Calu3 (cell line): Measurements from ENCODE around the gene KIDINS220. TPM values are rescaled to one million over a fixed set of nuclear protein-coding genes. Genes with fewer than 3 reads are reported as not detected.

Experiments used
- Bru-seq: library from RNA; stranded (reverse); fragments of 400-500 nt; gene quantifications from one replicate; lab custom pipeline; 2021; lab: Mats Ljungman, UMichigan
- BruChase-seq, 2 experiments: library from RNA; stranded (reverse); fragments of 400-500 nt; gene quantifications; one replicate each; lab custom pipeline; 2021; lab: Mats Ljungman, UMichigan
- BruUV-seq: library from RNA; stranded (reverse); fragments of 400-500 nt; replicated peaks from 2 replicates; lab custom pipeline; 2021; lab: Mats Ljungman, UMichigan
- CTCF ChIA-PET: fragments of 300-600 bp; sonication (Branson Sonifier 250); formaldehyde crosslinking; loops from one replicate; lab custom pipeline; 2022; ENCODE audit warnings: antibody characterized with exemption; lab: Charles Lee
- DNase-seq: peaks from one replicate; pipeline ENCODE4 v3.0.0; 2022
- H3K27ac Mint-ChIP-seq: one replicate; pipeline ENCODE4 v1.8.0; 2022; ENCODE audit warnings: mixed read lengths; ENCODE audit not compliant: unreplicated experiment
- H3K27me3 Mint-ChIP-seq: one replicate; pipeline ENCODE4 v1.8.0; 2022; ENCODE audit warnings: mixed read lengths; ENCODE audit not compliant: unreplicated experiment
- H3K36me3 Mint-ChIP-seq: one replicate; pipeline ENCODE4 v1.8.0; 2022; ENCODE audit warnings: mild to moderate bottlenecking, moderate library complexity, mixed read lengths; ENCODE audit not compliant: insufficient read depth, unreplicated experiment
- H3K4me1 Mint-ChIP-seq: one replicate; pipeline ENCODE4 v1.8.0; 2022; ENCODE audit warnings: mild to moderate bottlenecking, low read depth, mixed read lengths; ENCODE audit not compliant: unreplicated experiment
- H3K4me3 Mint-ChIP-seq: one replicate; pipeline ENCODE4 v1.8.0; 2022; ENCODE audit warnings: mild to moderate bottlenecking, low read depth, moderate library complexity, mixed read lengths; ENCODE audit not compliant: unreplicated experiment
- H3K9me3 Mint-ChIP-seq: one replicate; pipeline ENCODE4 v1.8.0; 2022; ENCODE audit warnings: low read depth, mixed read lengths; ENCODE audit not compliant: unreplicated experiment
- CTCF ChIP-seq: fragments of 200-600 bp; IDR thresholded peaks from one replicate; pipeline ENCODE4 v1.8.0; 2022; ENCODE audit warnings: antibody characterized with exemption; ENCODE audit not compliant: unreplicated experiment
- intact Hi-C: fragments of 100-400 bp; cut with micrococcal nuclease; formaldehyde crosslinking; loops from one replicate; pipeline ENCODE4 v1.10.0; 2022; ENCODE audit not compliant: unreplicated experiment
- long read RNA-seq: library from polyadenylated mRNA; stranded (forward); transcript quantifications from one replicate; pipeline ENCODE4 v2.0.0, GENCODE V29; 2022
- total RNA-seq: library from RNA; stranded (reverse); gene quantifications from 2 replicates; pipeline ENCODE4 v1.2.3, GENCODE V29; 2022

The KIDINS220 gene
- total RNA-seq (33.6 and 35.4 TPM in 2 replicates), Bru-seq, nascent RNA (percentile 73 among the genes with signal in this experiment), BruChase-seq, experiment 1, labeled RNA remaining after a 6-hour chase (percentile 81 among the genes with signal in this experiment), BruChase-seq, experiment 2, labeled RNA remaining after a 2-hour chase (percentile 69 among the genes with signal in this experiment)
- long read RNA-seq, partial matches to known transcripts, result 8 of 22 reads
- long read RNA-seq, other reads (novel, unspliced or antisense), result 14 of 22 reads

- peak within 1 kb of the TSS; percentile 99 for H3K4me3 Mint-ChIP-seq
- peak; percentile 86 for DNase-seq
- H3K9me3 Mint-ChIP-seq, result no peaks in the 10 kb centered on the region
- H3K27ac Mint-ChIP-seq, result peak within 1 kb of the TSS; percentile 95
- intact Hi-C loops, result no loop called here
- CTCF ChIA-PET, result interaction anchor here (0.6 to 0.7 kb wide), 2 partner anchors 11 to 700 kb away, joined by 4 to 5 read pairs; no protein-coding TSS in a partner anchor
- peaks cover 22% of the 10 kb centered on the region for H3K27me3 Mint-ChIP-seq
- no TSS peak for BruUV-seq
- TF ChIP-seq CTCF, result no peak
- peaks cover 18% of the 10 kb centered on the region for H3K36me3 Mint-ChIP-seq
- H3K4me1 Mint-ChIP-seq, result peaks cover 12% of the 10 kb centered on the region
Measured at GRCh38 chr2:8836971-8837794, at the start of gene KIDINS220. Gene KIDINS220, minus strand, starts transcription at chr2:8837613. Its CDS starts 10,520 bp downstream, at chr2:8827093.

- CTCF ChIA-PET, result no interaction called here
- no peak overlapping the region for H3K27ac Mint-ChIP-seq
- no peak overlapping the region for H3K4me3 Mint-ChIP-seq
- no peaks in the 10 kb centered on the region for H3K4me1 Mint-ChIP-seq
- no peak for DNase-seq
- intact Hi-C loops, result no loop called here
- BruUV-seq, result no TSS peak
- TF ChIP-seq CTCF, result no peak
- no peaks in the 10 kb centered on the region for H3K27me3 Mint-ChIP-seq
- no peaks in the 10 kb centered on the region for H3K9me3 Mint-ChIP-seq
- H3K36me3 Mint-ChIP-seq, result no peaks in the 10 kb centered on the region
Measured at GRCh38 chr2:8886876-8887275, 49.5 kb upstream of the KIDINS220 start.

GRCh38 chr2:8886202-8886518 is 48.7 kb upstream of the KIDINS220 start:
- no peak for TF ChIP-seq CTCF
- Mint-ChIP-seq H3K27ac (no peak overlapping the region), H3K27me3 (no peaks in the 10 kb centered on the region), H3K4me3 (no peak overlapping the region), H3K36me3 (no peaks in the 10 kb centered on the region), H3K9me3 (no peaks in the 10 kb centered on the region), H3K4me1 (no peaks in the 10 kb centered on the region)
- intact Hi-C loops, result no loop called here
- no TSS peak for BruUV-seq
- DNase-seq, result no peak
- CTCF ChIA-PET, result no interaction called here

GRCh38 chr2:8885449-8886201 is 48.2 kb upstream of the KIDINS220 start:
- Mint-ChIP-seq H3K27me3 (no peaks in the 10 kb centered on the region), H3K36me3 (no peaks in the 10 kb centered on the region), H3K4me3 (no peak overlapping the region), H3K9me3 (no peaks in the 10 kb centered on the region), H3K27ac (no peak overlapping the region), H3K4me1 (no peaks in the 10 kb centered on the region)
- no peak for TF ChIP-seq CTCF
- no TSS peak for BruUV-seq
- DNase-seq, result no peak
- intact Hi-C loops, result no loop called here
- CTCF ChIA-PET, result no interaction called here
